ENCODE measurements around the gene FOXI3. TPM values are rescaled to one million over a fixed set of nuclear protein-coding genes. Genes with fewer than 3 reads are reported as not detected.

FOXI3 gene
- not detected for total RNA-seq

GRCh38 chr2:88452565-88452905 is at the start of gene FOXI3:
Gene FOXI3, minus strand, starts transcription at chr2:88452693. Its CDS starts 158 bp downstream, at chr2:88452535.
- CTCF ChIA-PET, result no interaction called here
- H3K36me3 Mint-ChIP-seq (ENCODE audit: low read depth), result peaks cover 2% of the 10 kb centered on the region
- peaks cover 54% of the 10 kb centered on the region for H3K27me3 Mint-ChIP-seq

DNA sequence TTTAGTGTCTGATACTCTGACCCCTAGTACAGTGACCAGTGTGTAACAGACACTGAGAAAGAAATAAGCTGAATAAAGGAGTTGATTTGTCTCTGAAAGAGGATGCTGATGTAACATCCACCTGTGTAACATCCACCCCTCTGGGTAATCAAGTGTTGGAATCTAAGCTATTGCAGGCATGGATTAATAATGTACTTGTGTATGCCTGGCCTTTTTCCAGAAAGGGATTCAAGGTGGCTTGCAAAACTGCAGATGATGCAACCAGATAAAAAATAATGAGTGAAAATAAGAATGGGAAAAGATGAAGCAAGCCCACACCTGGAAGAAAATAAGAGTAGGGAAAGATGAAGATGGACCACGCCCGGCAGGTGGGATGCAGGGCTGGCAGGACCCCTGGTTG is 48.2 kb upstream of the FOXI3 start:
- Mint-ChIP-seq H3K4me3 (no peak overlapping the region), H3K9me3 (no peaks in the 10 kb centered on the region), H3K4me1 (no peaks in the 10 kb centered on the region), H3K36me3 (ENCODE audit: low read depth) (no peaks in the 10 kb centered on the region), H3K27me3 (peaks cover 1% of the 10 kb centered on the region), H3K27ac (no peak overlapping the region)
- CTCF ChIA-PET, result no interaction called here
- no peak for DNase-seq
- POLR2A ChIA-PET, result no interaction called here

More at GRCh38 chr2:88452565-88452905, at the start of gene FOXI3:
- H3K4me1 Mint-ChIP-seq, result peaks cover 11% of the 10 kb centered on the region
- peak within 1 kb of the TSS; percentile 65 for H3K4me3 Mint-ChIP-seq
- POLR2A ChIA-PET, result no interaction called here
- H3K9me3 Mint-ChIP-seq, result no peaks in the 10 kb centered on the region
- H3K27ac Mint-ChIP-seq, result no peak within 1 kb of the TSS
- no peak for DNase-seq

DNA sequence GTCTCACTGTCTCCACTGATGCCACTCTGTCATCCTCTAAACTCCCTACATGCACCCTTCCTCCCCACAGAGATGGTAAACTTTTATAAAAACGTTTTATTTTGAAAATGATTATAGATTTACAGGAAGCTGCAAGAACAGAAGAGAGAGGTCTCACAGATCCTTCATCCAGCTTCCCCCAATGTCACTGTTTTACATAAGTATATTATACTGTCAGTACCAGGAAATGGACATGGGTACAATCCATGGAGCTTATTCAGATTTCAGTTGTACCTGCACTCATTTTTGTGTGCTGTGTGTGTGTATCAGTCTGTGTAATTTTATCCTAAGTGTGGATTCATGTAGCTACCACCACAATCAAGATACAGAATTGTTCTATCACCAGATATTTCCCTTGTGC is 46.7 kb upstream of the FOXI3 start:
- Mint-ChIP-seq H3K4me3 (no peak overlapping the region), H3K27ac (no peak overlapping the region), H3K4me1 (no peaks in the 10 kb centered on the region), H3K36me3 (ENCODE audit: low read depth) (no peaks in the 10 kb centered on the region), H3K27me3 (peaks cover 1% of the 10 kb centered on the region), H3K9me3 (no peaks in the 10 kb centered on the region)
- CTCF ChIA-PET, result no interaction called here
- no peak for DNase-seq
- POLR2A ChIA-PET, result no interaction called here

DNA sequence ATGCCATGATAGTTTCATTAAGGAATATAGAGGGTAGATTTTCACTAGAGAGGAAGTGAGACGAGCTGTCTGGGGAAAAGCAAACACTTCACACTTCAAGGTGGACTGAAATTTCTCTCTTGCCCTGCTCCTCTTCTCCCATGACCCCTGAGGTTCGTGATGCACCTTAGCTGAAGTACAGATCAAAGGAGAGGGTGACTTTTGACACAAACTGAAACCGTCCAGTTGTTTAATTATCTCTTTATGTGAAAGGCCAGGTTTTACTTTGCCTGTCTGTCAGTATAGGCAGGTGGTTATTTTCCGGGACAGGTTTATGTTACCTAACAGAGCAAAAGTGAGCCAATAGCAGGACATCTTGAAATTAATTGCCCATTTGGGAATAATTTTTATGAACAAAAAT is 41.0 kb upstream of the FOXI3 start:
- H3K36me3 Mint-ChIP-seq (ENCODE audit: low read depth), result no peaks in the 10 kb centered on the region
- no peak for DNase-seq
- no peaks in the 10 kb centered on the region for H3K4me1 Mint-ChIP-seq
- H3K27ac Mint-ChIP-seq, result no peak overlapping the region
- peaks cover 13% of the 10 kb centered on the region for H3K27me3 Mint-ChIP-seq
- no peaks in the 10 kb centered on the region for H3K9me3 Mint-ChIP-seq
- H3K4me3 Mint-ChIP-seq, result no peak overlapping the region
- CTCF ChIA-PET, result no interaction called here
- POLR2A ChIA-PET, result no interaction called here

- POLR2A ChIA-PET, result no interaction called here
- Mint-ChIP-seq H3K4me3 (no peak overlapping the region), H3K27ac (no peak overlapping the region), H3K27me3 (peaks cover 13% of the 10 kb centered on the region), H3K36me3 (ENCODE audit: low read depth) (no peaks in the 10 kb centered on the region), H3K4me1 (no peaks in the 10 kb centered on the region), H3K9me3 (no peaks in the 10 kb centered on the region)
- DNase-seq, result no peak
- CTCF ChIA-PET, result no interaction called here
These were observed 39.5 kb upstream of the FOXI3 start for GRCh38 chr2:88492002-88492401.

- Mint-ChIP-seq H3K9me3 (no peaks in the 10 kb centered on the region), H3K36me3 (ENCODE audit: low read depth) (no peaks in the 10 kb centered on the region), H3K4me1 (no peaks in the 10 kb centered on the region), H3K27me3 (peaks cover 12% of the 10 kb centered on the region), H3K4me3 (no peak overlapping the region), H3K27ac (no peak overlapping the region)
- POLR2A ChIA-PET, result no interaction called here
- CTCF ChIA-PET, result no interaction called here
- DNase-seq, result no peak
These were observed 36.7 kb upstream of the FOXI3 start for GRCh38 chr2:88489181-88489580.

GRCh38 chr2:88483200-88483599 is 30.7 kb upstream of the FOXI3 start:
- ChIA-PET CTCF (no interaction called here), POLR2A (no interaction called here)
- Mint-ChIP-seq H3K9me3 (no peaks in the 10 kb centered on the region), H3K27ac (no peak overlapping the region), H3K4me3 (no peak overlapping the region), H3K4me1 (no peaks in the 10 kb centered on the region), H3K36me3 (ENCODE audit: low read depth) (no peaks in the 10 kb centered on the region), H3K27me3 (no peaks in the 10 kb centered on the region)
- DNase-seq, result no peak

DNA sequence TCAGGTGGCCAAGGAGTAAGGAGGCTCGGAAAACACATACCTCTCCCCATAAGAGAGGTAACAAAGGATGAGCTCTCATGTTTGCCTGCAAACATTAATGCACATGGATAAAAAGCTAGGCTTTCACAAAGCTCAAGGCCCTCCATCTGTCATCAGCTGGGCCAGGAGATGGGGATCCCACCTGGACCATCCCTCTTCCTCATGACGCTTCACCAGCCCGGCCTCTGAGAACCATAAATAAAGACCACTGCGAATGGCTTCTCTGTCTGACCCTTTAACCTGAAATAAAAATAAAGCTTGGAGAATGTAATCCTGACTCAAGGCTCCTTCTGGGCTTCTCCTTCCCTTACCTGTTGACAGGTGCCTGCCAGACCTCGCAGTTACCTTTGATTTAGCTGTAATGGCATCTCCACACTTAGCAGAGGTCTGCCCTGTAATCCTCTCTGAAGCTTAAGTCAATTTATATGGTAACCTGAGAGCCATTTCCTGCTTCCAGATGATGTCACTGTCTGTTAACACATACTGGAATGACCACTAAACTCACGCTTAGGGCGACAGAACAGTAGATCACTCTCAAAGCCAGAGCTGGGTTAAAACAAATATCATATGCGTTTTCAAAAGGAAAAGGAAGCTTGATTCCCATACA is 29.3 kb upstream of the FOXI3 start:
- CTCF ChIA-PET, result no interaction called here
- Mint-ChIP-seq H3K4me1 (no peaks in the 10 kb centered on the region), H3K27ac (no peak overlapping the region)

DNA sequence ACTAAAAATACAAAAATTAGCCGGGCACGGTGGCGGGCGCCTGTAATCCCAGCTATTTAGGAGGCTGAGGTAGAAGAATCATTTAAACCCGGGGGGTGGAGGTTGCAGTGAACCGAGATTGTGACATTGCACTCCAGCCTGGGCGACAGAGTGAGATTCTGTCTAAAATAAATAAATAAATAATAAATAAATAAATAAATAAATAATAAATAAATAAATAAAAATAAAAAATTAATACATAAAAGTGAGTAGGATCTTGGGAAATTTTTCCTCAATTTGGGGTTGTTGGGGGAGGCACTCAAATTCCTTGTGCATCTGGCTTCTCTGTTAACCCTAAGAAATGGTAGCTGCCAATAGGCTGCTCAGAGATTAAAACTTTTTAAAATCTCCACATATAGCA is 20.3 kb upstream of the FOXI3 start:
- Mint-ChIP-seq H3K27ac (no peak overlapping the region), H3K27me3 (peaks cover 9% of the 10 kb centered on the region), H3K36me3 (ENCODE audit: low read depth) (no peaks in the 10 kb centered on the region), H3K4me3 (no peak overlapping the region), H3K4me1 (no peaks in the 10 kb centered on the region), H3K9me3 (no peaks in the 10 kb centered on the region)
- POLR2A ChIA-PET, result no interaction called here
- DNase-seq, result no peak
- CTCF ChIA-PET, result no interaction called here

More for the DNA sequence above, 29.3 kb upstream of the FOXI3 start:
- Mint-ChIP-seq H3K27me3 (no peaks in the 10 kb centered on the region), H3K9me3 (no peaks in the 10 kb centered on the region), H3K36me3 (ENCODE audit: low read depth) (no peaks in the 10 kb centered on the region), H3K4me3 (no peak overlapping the region)
- POLR2A ChIA-PET, result interaction anchor here (0.6 kb wide), 1 partner anchor 96 kb away, joined by 3 read pairs; no protein-coding TSS in a partner anchor
- DNase-seq, result no peak

GRCh38 chr2:88471083-88471942 is 18.8 kb upstream of the FOXI3 start:
- ChIA-PET POLR2A (no interaction called here), CTCF (no interaction called here)
- Mint-ChIP-seq H3K4me3 (no peak overlapping the region), H3K27me3 (peaks cover 9% of the 10 kb centered on the region), H3K9me3 (no peaks in the 10 kb centered on the region), H3K36me3 (ENCODE audit: low read depth) (no peaks in the 10 kb centered on the region), H3K4me1 (no peaks in the 10 kb centered on the region), H3K27ac (no peak overlapping the region)
- no peak for DNase-seq

- Mint-ChIP-seq H3K4me1 (no peaks in the 10 kb centered on the region), H3K36me3 (ENCODE audit: low read depth) (no peaks in the 10 kb centered on the region), H3K27me3 (peaks cover 2% of the 10 kb centered on the region), H3K4me3 (no peak overlapping the region), H3K9me3 (no peaks in the 10 kb centered on the region), H3K27ac (no peak overlapping the region)
- ChIA-PET POLR2A (no interaction called here), CTCF (no interaction called here)
- DNase-seq, result no peak
These were observed 17.0 kb upstream of the FOXI3 start for GRCh38 chr2:88469202-88470114.

GRCh38 chr2:88464153-88464552 is 11.7 kb upstream of the FOXI3 start:
- Mint-ChIP-seq H3K27me3 (peaks cover 5% of the 10 kb centered on the region), H3K4me1 (no peaks in the 10 kb centered on the region), H3K9me3 (no peaks in the 10 kb centered on the region), H3K27ac (no peak overlapping the region), H3K36me3 (ENCODE audit: low read depth) (no peaks in the 10 kb centered on the region), H3K4me3 (no peak overlapping the region)
- POLR2A ChIA-PET, result no interaction called here
- DNase-seq, result no peak
- CTCF ChIA-PET, result interaction anchor here (1.3 kb wide), 1 partner anchor 9 kb away, joined by 3 read pairs; no protein-coding TSS in a partner anchor

DNA sequence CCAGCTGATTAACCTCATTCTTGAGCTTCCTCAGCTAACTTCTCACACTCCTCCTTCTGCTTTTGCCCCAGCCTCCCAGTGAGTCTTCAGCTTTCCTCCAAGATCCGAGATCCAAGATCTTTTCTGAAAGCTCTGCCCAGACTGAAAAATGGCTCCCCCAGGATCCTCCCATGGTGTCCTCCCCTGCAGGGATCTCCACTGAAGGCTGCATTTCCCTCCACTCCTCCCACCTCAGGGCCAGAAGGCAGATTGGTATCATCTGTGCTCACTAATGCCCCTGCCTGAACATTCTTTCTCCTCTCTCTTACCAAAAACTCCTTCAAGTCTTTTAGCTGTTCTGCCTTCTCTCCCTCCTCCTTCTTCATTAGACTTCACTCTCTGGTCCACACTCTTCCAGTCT is 6.1 kb upstream of the FOXI3 start:
- CTCF ChIA-PET, result no interaction called here
- no peak for DNase-seq
- POLR2A ChIA-PET, result no interaction called here
- Mint-ChIP-seq H3K36me3 (ENCODE audit: low read depth) (no peaks in the 10 kb centered on the region), H3K4me3 (no peak overlapping the region), H3K4me1 (peaks cover 2% of the 10 kb centered on the region), H3K9me3 (no peaks in the 10 kb centered on the region), H3K27me3 (peaks cover 20% of the 10 kb centered on the region), H3K27ac (no peak overlapping the region)

Measured in activated CD4-positive, alpha-beta memory T cell treated with anti-CD3 and anti-CD28 coated beads, Interleukin-2, amount 10 ng/mL, durations not matched to agents 7 days and 5 days (primary cell).